AG08395 (cell line): ENCODE results near the gene AGPAT4.

Experiments used
- DNase-seq: peaks from one replicate; pipeline ENCODE4 v3.0.0; 2012; ENCODE audit warnings: mixed read lengths, low spot score

AGPAT4 gene

GRCh38 chr6:161166176-161166575, 107.7 kb downstream of the AGPAT4 start:
- DNase-seq = no peak

- no peak for DNase-seq
Measured at GRCh38 chr6:161164182-161164625, 109.7 kb downstream of the AGPAT4 start.

GRCh38 chr6:161163466-161164181, 110.2 kb downstream of the AGPAT4 start:
- DNase-seq = no peak

GRCh38 chr6:161162722-161163121, 111.1 kb downstream of the AGPAT4 start:
- DNase-seq = no peak

GRCh38 chr6:161161889-161162624, 111.8 kb downstream of the AGPAT4 start:
- peak; percentile 60 for DNase-seq

GRCh38 chr6:161161121-161161520, 112.7 kb downstream of the AGPAT4 start:
- no peak for DNase-seq

GRCh38 chr6:161154796-161155335, 119.0 kb downstream of the AGPAT4 start:
- DNase-seq = no peak

GRCh38 chr6:161153725-161154124, 120.1 kb downstream of the AGPAT4 start:
- no peak for DNase-seq

- DNase-seq = peak; percentile 49
Measured at GRCh38 chr6:161152907-161153662, 120.8 kb downstream of the AGPAT4 start.

- DNase-seq = no peak
Measured at GRCh38 chr6:161152527-161152862, 121.4 kb downstream of the AGPAT4 start.

GRCh38 chr6:161151660-161152526, 122.0 kb downstream of the AGPAT4 start:
- no peak for DNase-seq

- no peak for DNase-seq
Measured at GRCh38 chr6:161151059-161151645, 122.7 kb downstream of the AGPAT4 start.

- DNase-seq = no peak
Measured at GRCh38 chr6:161150566-161150965, 123.3 kb downstream of the AGPAT4 start.

GRCh38 chr6:161150136-161150535, 123.7 kb downstream of the AGPAT4 start:
- DNase-seq = no peak

GRCh38 chr6:161143663-161144430, 130.0 kb downstream of the AGPAT4 start:
- no peak for DNase-seq

GRCh38 chr6:161142957-161143296, 130.9 kb downstream of the AGPAT4 start:
- no peak for DNase-seq

GRCh38 chr6:161141173-161141572, 132.7 kb downstream of the AGPAT4 start:
- no peak for DNase-seq

- no peak for DNase-seq
Measured at GRCh38 chr6:161140554-161140875, 133.3 kb downstream of the AGPAT4 start.

GRCh38 chr6:161139766-161140553, 133.9 kb downstream of the AGPAT4 start:
- peak; percentile 15 for DNase-seq

GRCh38 chr6:161139304-161139765, 134.5 kb downstream of the AGPAT4 start:
- no peak for DNase-seq
